Measurements from ENCODE around the gene PDS5B. TPM values are rescaled to one million over a fixed set of nuclear protein-coding genes. Genes with fewer than 3 reads are reported as not detected.
A peak's percentile ranks its signal among the peaks of the same experiment; 100 is the strongest.
"Not testable (repeated sequence)": the region's sequence is repeated elsewhere in the genome, so short reads cannot be mapped to it uniquely, and the experiment has no call there.

PDS5B gene
- 12.6 TPM for total RNA-seq

- DNase-seq (ENCODE audit: low spot score) (peak; percentile 96), ATAC-seq (peak; percentile 96)
Measured at GRCh38 chr13:32586080-32586900, at the start of gene PDS5B. Gene PDS5B, plus strand, starts transcription at chr13:32586452. Its CDS starts 62,321 bp downstream, at chr13:32648773.

- peak; percentile 50 for DNase-seq (ENCODE audit: low spot score)
- ATAC-seq: peak; percentile 2
Measured at GRCh38 chr13:32537580-32538142, 48.6 kb upstream of the PDS5B start.

GRCh38 chr13:32538143-32538620 lies 48.1 kb upstream of the PDS5B start:
- DNase-seq (ENCODE audit: low spot score) (peak; percentile 67), ATAC-seq (peak; percentile 75)

- DNase-seq (ENCODE audit: low spot score) (peak; percentile 96), ATAC-seq (peak; percentile 98)
Measured at GRCh38 chr13:32538621-32539246, 47.5 kb upstream of the PDS5B start, which contains the start of gene N4BP2L2. Gene N4BP2L2, minus strand, starts transcription at chr13:32538795. Its CDS starts 1,768 bp downstream, at chr13:32537027.

- no peak for ATAC-seq
- no peak for DNase-seq (ENCODE audit: low spot score)
Measured at GRCh38 chr13:32542221-32542620, 44.0 kb upstream of the PDS5B start.

GRCh38 chr13:32545083-32545482 lies 41.2 kb upstream of the PDS5B start:
- DNase-seq (ENCODE audit: low spot score) (no peak), ATAC-seq (no peak)

GRCh38 chr13:32548837-32549236 lies 37.4 kb upstream of the PDS5B start:
- ATAC-seq (no peak), DNase-seq (ENCODE audit: low spot score) (no peak)

- no peak for DNase-seq (ENCODE audit: low spot score)
- peak; percentile 57 for ATAC-seq
Measured at GRCh38 chr13:32549788-32550187, 36.5 kb upstream of the PDS5B start.

- no peak for DNase-seq (ENCODE audit: low spot score)
- ATAC-seq: no peak
Measured at GRCh38 chr13:32553720-32554119, 32.5 kb upstream of the PDS5B start.

GRCh38 chr13:32555613-32556012 lies 30.6 kb upstream of the PDS5B start:
- ATAC-seq: no peak
- DNase-seq (ENCODE audit: low spot score): no peak

GRCh38 chr13:32560842-32561241 lies 25.4 kb upstream of the PDS5B start:
- DNase-seq (ENCODE audit: low spot score); ATAC-seq: not testable (repeated sequence)

- ATAC-seq; DNase-seq (ENCODE audit: low spot score): not testable (repeated sequence)
Measured at GRCh38 chr13:32575687-32576086, 10.6 kb upstream of the PDS5B start.

GRCh38 chr13:32577032-32577431 lies 9.2 kb upstream of the PDS5B start:
- DNase-seq (ENCODE audit: low spot score) (no peak), ATAC-seq (no peak)

- DNase-seq (ENCODE audit: low spot score) (no peak), ATAC-seq (no peak)
Measured at GRCh38 chr13:32581177-32581786, 5.0 kb upstream of the PDS5B start.

- no peak for ATAC-seq
- no peak for DNase-seq (ENCODE audit: low spot score)
Measured at GRCh38 chr13:32582281-32582680, 4.0 kb upstream of the PDS5B start.

GRCh38 chr13:32582991-32583390 lies 3.3 kb upstream of the PDS5B start:
- DNase-seq (ENCODE audit: low spot score) (no peak), ATAC-seq (no peak)

GRCh38 chr13:32585550-32586079 lies 637 bp upstream of the PDS5B start:
- no peak for DNase-seq (ENCODE audit: low spot score)
- ATAC-seq: no peak

GRCh38 chr13:32587011-32587810 lies 959 bp downstream of the PDS5B start:
- DNase-seq (ENCODE audit: low spot score): peak; percentile 75
- peak; percentile 61 for ATAC-seq

- DNase-seq (ENCODE audit: low spot score) (no peak), ATAC-seq (no peak)
Measured at GRCh38 chr13:32587811-32588170, 1.5 kb downstream of the PDS5B start.

GRCh38 chr13:32588736-32589135 lies 2.5 kb downstream of the PDS5B start:
- no peak for ATAC-seq
- no peak for DNase-seq (ENCODE audit: low spot score)

Data from left lobe of liver (tissue), 2 donors.